ENCODE data around the gene DPP7. TPM values are rescaled to one million over a fixed set of nuclear protein-coding genes. Genes with fewer than 3 reads are reported as not detected.

DPP7 gene
- 10 to 100 TPM; 15.2 to 30.6 (median 24.7) TPM for polyA plus RNA-seq (ENCODE audit: insufficient read length in 3 of 3)
- long read RNA-seq, donor 1, partial matches to known transcripts = 0 of 3 reads
- long read RNA-seq, donor 1, other reads (novel, unspliced or antisense) = 0 of 3 reads
- long read RNA-seq, donor 2, transcript DPP7-201 (13 exons, 1,590 nt) = major isoform, 8 of 8 reads
- long read RNA-seq, donor 2, partial matches to known transcripts = 0 of 8 reads
- long read RNA-seq, donor 2, other reads (novel, unspliced or antisense) = 0 of 8 reads
- long read RNA-seq, donor 3, partial matches to known transcripts = 0 of 4 reads
- long read RNA-seq, donor 3, other reads (novel, unspliced or antisense) = 0 of 4 reads
- long read RNA-seq, donor 4, transcript DPP7-201 (13 exons, 1,590 nt) = major isoform, 8 of 8 reads
- long read RNA-seq, donor 4, partial matches to known transcripts = 0 of 8 reads
- long read RNA-seq, donor 4, other reads (novel, unspliced or antisense) = 0 of 8 reads
- long read RNA-seq, donor 5 = 0 reads
- long read RNA-seq, donor 6, transcript DPP7-201 (13 exons, 1,590 nt) = major isoform, 5 of 5 reads
- long read RNA-seq, donor 6, partial matches to known transcripts = 0 of 5 reads
- long read RNA-seq, donor 6, other reads (novel, unspliced or antisense) = 0 of 5 reads
- long read RNA-seq, donor 7, partial matches to known transcripts = 0 of 2 reads
- long read RNA-seq, donor 7, other reads (novel, unspliced or antisense) = 0 of 2 reads
- long read RNA-seq, donor 8, transcript DPP7-201 (13 exons, 1,590 nt) = major isoform, 6 of 6 reads
- long read RNA-seq, donor 8, partial matches to known transcripts = 0 of 6 reads
- long read RNA-seq, donor 8, other reads (novel, unspliced or antisense) = 0 of 6 reads
- long read RNA-seq, donor 9, partial matches to known transcripts = 0 of 3 reads
- long read RNA-seq, donor 9, other reads (novel, unspliced or antisense) = 0 of 3 reads
- long read RNA-seq, donor 10, transcript DPP7-201 (13 exons, 1,590 nt) = major isoform, 5 of 6 reads
- long read RNA-seq, donor 10, partial matches to known transcripts = 0 of 6 reads
- long read RNA-seq, donor 10, other reads (novel, unspliced or antisense) = 0 of 6 reads
- long read RNA-seq, donor 11, partial matches to known transcripts = 0 of 3 reads
- long read RNA-seq, donor 11, other reads (novel, unspliced or antisense) = 0 of 3 reads
- long read RNA-seq, donor 12, partial matches to known transcripts = 0 of 4 reads
- long read RNA-seq, donor 12, other reads (novel, unspliced or antisense) = 0 of 4 reads
- long read RNA-seq, donor 13 = 0 reads
- long read RNA-seq, donor 14, partial matches to known transcripts = 0 of 3 reads
- long read RNA-seq, donor 14, other reads (novel, unspliced or antisense) = 0 of 3 reads
- long read RNA-seq, donor 15, partial matches to known transcripts = 0 of 1 reads
- long read RNA-seq, donor 15, other reads (novel, unspliced or antisense) = 0 of 1 reads
- long read RNA-seq, donor 16, transcript DPP7-201 (13 exons, 1,590 nt) = major isoform, 11 of 11 reads
- long read RNA-seq, donor 16, partial matches to known transcripts = 0 of 11 reads
- long read RNA-seq, donor 16, other reads (novel, unspliced or antisense) = 0 of 11 reads

DNA sequence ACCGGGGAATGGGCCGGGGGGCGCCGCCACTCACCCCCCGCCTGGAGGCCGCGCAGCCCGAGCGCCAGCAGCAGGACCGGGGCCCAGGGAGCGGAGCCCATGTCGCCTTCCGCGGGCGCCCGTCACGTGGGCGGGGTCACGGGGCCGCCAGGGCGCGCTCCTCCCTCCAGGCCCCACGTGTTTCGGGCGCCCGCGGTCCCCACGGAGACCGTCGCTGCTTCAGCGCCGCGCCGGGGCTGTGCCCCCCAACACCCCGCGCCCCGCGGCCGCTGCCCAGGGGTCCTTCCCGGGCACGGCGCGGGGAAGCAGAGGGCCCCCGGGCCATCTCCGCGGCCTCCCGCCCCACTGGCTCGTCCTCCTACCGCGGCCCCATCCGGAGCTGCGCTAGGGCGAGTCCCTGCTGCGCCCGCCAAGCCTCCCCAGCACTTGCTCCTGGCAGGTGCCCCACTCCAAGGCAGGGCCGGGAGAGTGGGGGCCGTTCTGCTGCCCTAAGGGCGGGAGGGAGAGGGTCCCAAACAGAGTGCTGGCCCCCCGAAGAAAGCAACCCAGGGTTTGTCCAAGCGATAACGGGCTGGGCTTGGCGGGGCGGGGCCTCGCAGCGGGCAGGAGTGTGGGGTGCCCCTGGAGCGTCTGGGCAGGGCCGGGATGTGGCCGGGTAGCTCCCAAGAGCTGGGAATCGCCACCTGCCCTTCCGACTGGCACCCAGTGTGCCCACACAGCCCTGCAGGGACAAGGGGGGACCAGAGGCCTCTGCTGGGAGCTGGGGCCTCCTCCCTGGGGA is at the start of gene DPP7:
Gene DPP7, minus strand, starts transcription at position 121 of the 781 bp plus-strand sequence. Its CDS starts 20 bp downstream, at position 101.
- no peak for DNase-seq (ENCODE audit: extremely low read depth in 1 of 11, low read depth in 9 of 11, low spot score in 4 of 11)

DNA sequence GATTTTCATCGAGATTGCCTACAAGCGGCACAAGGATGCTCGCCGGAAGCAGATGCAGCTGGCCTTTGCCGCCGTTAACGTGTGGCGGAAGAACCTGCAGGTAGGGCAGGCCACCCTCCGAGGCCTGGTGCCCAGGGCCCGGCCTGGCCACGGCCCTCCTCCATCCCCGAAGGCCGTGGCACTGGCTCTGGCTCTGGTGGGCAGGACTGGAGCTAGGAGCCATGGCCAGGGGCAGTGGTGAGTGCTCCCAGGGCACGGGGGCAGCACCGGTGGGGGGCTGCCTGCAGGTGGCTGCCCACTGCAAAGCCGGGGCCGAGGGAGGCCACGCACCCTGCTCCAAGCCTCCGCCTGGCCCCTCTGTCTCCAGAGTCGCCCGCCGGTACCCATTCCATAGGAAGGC is 49.3 kb upstream of the DPP7 start:
- DNase-seq (ENCODE audit: extremely low read depth in 1 of 11, low read depth in 9 of 11, low spot score in 4 of 11) = no peak

DNA sequence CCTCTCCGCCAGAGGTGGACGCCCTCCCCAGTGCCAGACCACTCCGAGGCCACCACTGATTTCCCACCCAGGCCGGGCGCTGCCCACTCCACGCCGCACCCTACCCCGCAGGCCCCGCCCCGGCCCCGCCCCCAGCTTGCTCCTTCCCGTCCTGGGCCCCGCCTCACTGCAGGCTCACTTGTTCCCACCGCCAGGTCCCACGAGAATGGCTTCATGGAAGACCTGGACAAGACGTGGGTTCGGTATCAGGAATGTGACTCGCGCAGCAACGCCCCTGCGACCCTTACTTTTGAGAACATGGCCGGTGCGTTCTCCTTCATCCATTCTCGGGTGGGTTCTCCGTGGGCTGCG is 48.8 kb upstream of the DPP7 start:
- no peak for DNase-seq (ENCODE audit: extremely low read depth in 1 of 11, low read depth in 9 of 11, low spot score in 4 of 11)

DNA sequence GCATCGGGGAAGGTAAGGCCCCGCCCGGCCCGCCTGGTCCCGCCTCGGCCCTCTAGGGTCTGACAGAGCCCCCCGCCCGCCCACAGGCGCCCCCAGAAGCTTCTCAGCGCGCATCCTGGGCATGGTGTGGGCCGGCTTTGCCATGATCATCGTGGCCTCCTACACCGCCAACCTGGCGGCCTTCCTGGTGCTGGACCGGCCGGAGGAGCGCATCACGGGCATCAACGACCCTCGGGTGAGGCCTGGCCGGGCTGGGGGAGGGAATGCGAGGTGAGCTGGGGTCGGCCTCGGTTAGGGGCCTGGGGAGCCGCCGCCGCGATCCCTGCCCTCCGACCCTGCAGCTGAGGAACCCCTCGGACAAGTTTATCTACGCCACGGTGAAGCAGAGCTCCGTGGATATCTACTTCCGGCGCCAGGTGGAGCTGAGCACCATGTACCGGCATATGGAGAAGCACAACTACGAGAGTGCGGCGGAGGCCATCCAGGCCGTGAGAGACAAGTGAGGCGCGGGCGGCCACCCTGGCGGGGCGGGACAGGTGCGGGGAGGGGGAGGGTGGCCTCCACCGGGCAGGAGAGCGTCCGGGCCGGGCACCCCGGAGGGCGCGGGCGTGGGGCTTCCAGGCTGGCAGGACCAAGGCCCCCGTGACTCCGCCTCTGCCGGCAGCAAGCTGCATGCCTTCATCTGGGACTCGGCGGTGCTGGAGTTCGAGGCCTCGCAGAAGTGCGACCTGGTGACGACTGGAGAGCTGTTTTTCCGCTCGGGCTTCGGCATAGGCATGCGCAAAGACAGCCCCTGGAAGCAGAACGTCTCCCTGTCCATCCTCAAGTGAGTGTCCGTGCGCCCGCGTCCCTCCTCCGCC is 48.2 kb upstream of the DPP7 start:
- no peak for DNase-seq (ENCODE audit: extremely low read depth in 1 of 11, low read depth in 9 of 11, low spot score in 4 of 11)

DNA sequence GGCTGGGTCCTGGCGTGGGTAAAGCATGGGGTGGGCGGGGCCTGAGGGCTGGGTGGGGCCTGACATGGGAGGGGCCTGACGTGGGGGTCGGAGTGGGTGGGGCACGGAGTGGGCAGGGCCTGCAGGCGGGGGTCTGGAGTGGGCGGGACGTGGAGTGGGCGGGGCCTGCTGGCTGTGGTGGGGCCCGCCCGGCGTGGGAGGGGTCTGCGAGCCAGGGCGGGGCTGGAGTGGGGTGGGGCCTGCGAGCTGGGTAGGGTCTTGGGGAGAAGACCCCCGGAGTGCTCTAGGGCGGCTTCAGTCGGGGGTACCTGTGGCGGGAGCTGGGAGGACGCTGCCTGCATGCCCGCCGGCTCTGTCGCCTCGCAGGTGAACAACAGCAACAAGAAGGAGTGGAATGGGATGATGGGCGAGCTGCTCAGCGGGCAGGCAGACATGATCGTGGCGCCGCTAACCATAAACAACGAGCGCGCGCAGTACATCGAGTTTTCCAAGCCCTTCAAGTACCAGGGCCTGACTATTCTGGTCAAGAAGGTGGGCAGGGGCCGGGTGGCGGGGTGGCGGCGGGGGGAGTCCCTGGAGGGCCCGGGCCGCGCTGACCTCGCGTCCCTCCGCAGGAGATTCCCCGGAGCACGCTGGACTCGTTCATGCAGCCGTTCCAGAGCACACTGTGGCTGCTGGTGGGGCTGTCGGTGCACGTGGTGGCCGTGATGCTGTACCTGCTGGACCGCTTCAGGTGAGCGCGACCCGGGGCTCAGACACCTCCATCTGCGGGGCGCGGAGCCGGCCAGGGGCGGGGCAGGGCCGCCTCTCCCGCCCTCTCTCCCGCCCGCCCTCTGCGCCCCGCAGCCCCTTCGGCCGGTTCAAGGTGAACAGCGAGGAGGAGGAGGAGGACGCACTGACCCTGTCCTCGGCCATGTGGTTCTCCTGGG is 47.3 kb upstream of the DPP7 start:
- DNase-seq (ENCODE audit: extremely low read depth in 1 of 11, low read depth in 9 of 11, low spot score in 4 of 11) = no peak

DNA sequence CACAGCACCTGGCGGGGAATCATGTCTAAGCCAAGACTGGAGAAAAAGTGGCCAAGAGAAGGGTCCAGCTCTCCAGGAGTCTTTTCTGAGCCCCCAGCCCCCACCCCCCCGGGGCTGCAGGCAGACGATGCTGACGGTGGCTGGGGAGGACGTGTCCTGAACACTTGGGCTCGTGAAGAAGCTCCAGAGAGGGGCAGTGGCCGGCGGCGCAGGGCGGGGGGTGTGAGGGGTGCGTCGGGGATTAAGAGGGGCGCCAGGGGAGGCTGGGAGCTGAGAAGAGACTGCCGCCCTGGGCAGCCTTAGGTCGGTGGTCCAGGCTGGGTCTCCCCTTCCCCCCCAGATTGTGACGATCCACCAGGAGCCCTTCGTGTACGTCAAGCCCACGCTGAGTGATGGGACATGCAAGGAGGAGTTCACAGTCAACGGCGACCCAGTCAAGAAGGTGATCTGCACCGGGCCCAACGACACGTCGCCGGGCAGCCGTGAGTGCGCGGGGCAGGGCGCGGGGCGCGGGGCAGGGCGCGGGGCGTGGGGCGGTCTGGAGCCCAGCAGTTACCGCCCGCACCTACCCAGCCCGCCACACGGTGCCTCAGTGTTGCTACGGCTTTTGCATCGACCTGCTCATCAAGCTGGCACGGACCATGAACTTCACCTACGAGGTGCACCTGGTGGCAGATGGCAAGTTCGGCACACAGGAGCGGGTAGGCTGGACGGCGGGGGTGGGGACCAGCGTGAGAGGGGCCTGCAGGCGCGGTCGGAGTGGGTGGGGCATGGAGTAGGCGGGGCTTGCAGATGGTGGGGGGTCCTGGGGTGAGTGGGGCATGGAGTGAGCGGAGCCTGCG is 46.4 kb upstream of the DPP7 start:
- no peak for DNase-seq (ENCODE audit: extremely low read depth in 1 of 11, low read depth in 9 of 11, low spot score in 4 of 11)

DNA sequence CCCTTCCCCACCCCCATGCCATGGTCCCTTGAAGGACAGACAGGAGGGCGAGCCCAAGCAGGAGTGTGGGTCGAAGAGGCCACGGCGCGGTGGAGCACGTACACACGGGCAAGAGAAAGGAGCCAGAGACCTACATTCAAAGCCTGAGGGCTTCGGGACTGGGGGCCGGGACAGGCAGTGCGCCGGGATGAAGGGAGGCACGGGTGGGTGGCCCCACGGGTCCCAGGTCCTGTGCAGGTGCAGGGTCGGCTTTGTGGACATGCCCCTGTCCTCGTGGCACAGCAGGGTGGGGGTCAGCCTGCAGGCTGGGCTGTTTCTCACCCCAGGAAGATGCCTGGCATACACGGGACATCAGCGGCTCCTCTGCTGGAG is 45.5 kb upstream of the DPP7 start:
- DNase-seq (ENCODE audit: extremely low read depth in 1 of 11, low read depth in 9 of 11, low spot score in 4 of 11) = no peak

DNA sequence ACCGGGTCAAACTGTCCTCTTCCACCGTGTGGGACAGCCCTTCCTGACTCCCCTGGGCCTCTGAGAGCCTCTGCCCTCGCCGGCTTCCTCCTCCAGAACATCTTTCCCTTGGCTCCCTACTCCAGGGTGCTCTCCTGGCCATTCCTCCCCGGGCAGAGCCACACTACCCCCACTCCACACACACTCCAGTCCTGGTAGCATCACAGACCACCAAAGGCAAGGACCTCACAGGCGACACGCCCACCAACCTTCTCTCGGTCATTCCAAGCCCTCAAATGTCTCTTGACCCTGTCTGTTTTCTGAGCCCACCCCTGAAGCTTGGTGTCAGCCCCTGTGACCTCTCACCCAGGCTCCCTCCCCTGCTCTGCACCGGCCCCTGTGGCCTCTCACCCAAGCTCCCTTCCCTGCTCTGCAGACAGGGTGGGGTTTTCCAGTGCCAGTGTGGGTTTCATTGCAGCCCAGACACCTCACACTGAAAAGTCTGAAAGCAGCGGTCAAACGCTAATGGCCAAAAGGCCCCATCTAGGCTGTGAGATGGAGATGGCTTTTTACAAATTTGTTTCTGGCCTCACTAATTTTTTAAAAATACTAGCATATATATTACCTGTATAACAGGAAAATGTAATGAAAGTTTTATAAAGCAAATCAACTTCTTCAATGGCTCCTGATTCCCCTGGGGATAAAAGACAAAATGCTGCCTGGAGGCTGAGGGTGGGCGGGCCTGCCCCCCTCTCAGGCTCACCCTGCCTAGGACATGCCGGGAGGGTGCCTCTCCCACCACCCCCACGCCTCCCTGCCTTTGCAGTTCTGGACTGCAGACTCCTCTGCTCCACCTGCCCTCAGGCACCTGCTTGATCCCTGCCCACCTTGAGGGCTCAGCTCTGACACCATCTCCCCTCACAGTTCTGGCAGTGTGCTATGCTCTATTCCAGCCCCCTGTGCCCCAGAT is 44.8 kb upstream of the DPP7 start:
- DNase-seq (ENCODE audit: extremely low read depth in 1 of 11, low read depth in 9 of 11, low spot score in 4 of 11) = no peak

DNA sequence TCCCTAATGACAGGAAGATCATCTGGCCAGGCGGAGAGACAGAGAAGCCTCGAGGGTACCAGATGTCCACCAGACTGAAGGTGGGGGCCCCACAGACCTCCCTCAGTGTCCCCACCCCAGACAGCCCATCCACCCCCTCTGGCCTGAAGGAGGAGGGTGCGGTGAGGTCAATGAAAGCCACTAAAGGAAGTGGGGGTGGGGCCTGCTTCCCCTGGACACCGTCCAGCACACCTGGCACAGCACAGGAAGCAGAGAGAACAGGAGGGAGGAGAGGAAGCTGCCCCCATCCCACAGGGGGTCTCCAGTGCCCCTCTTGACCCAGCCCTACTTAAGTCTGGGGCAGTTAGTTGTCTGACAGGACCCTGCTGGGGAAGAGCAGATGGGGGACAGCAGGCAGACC is 44.1 kb upstream of the DPP7 start:
- DNase-seq (ENCODE audit: extremely low read depth in 1 of 11, low read depth in 9 of 11, low spot score in 4 of 11) = no peak

DNA sequence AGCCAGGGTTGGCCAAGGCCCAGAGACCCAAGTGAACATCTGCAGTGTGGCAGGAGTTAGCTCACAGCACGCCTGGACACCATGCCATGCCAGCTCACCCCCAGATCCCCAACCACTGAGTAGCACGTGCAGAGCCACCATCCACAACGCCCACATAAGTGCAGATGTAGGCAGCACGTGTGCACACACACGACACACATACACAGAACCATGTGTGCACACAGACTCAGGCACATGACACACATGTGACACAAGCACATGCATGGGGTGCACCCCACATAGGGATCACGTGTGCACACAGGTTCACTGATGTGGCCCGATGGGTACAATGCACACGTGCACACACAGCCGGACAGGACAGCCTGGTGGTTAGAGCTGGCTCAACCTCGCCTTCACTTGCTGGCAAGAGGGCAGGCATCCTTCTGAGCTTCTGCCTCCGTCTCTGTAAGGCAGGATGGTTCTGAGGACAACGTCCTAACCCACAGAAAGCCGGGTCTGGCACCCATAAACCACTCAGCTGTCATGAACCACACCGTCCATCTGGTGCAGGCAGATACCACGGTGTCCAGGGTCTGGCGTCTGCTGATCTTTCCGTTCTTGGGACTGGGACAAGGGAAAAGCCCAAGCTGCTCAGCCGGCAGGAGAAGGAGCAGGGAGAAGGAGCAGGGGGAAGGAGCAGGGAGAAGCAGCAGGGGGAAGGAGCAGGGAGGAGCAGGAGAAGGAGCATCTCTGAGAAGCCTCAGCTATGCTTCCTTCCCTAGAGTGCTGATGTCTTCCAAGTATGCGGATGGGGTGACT is 43.3 kb upstream of the DPP7 start:
- DNase-seq (ENCODE audit: extremely low read depth in 1 of 11, low read depth in 9 of 11, low spot score in 4 of 11) = no peak

DNA sequence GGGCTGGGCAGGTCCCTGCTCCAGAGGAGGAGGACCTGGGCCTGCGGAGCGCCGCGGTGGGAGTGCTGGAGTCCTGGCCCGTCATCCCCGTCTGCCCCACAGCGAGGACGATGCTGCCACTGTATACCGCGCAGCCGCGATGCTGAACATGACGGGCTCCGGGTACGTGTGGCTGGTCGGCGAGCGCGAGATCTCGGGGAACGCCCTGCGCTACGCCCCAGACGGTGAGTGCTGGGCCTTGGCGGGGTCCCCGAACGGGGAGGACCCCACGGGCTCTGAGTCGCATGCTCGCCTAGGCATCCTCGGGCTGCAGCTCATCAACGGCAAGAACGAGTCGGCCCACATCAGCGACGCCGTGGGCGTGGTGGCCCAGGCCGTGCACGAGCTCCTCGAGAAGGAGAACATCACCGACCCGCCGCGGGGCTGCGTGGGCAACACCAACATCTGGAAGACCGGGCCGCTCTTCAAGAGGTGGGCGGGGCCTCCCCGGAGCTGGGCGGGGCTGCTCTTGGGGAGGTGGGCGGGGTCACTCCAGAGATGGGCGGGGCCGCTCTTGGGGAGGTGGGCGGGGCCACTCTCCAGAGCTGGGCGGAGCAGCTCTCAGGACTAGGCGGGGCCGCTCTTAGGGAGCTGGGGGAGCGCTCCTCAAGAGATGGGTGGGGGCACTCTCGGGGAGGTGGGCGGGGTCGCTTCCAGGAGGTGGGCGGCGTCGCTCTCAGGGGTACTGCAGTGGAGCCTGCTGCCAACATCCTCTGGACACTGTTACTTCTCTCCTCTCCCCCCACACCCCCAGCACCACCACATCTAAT is 42.2 kb upstream of the DPP7 start:
- no peak for DNase-seq (ENCODE audit: extremely low read depth in 1 of 11, low read depth in 9 of 11, low spot score in 4 of 11)

DNA sequence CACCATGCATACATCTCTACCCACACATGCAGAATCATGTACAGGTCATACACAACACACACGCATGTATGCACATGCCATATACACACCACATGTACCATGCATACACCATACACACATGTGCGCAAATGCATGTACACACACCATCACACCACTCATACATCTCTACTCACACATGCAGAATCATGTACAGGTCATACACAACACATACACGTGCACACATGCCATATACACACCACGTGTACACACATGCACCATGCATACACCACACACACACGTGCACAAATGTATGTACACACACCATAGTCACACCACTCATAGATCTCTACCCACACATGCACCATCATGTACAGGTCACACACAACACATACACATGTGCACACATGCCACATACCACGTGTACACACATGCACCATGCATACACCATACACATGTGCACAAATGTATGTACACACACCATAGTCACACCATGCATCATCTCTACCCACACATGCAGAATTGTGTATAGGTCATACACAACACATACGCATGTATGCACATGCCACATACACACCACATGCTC is 38.4 kb upstream of the DPP7 start:
- DNase-seq (ENCODE audit: extremely low read depth in 1 of 11, low read depth in 9 of 11, low spot score in 4 of 11) = no peak
